GM10266 (cell line): ENCODE results near the gene GALNT14.

Source experiments
- DNase-seq: peaks from one replicate; pipeline ENCODE4 v3.0.0; 2012; ENCODE audit errors: extremely low spot score
- CTCF ChIP-seq: IDR thresholded peaks from 2 replicates; pipeline ENCODE4 v1.5.1; 2012; ENCODE audit warnings: mild to moderate bottlenecking, low read depth; ENCODE audit not compliant: control insufficient read depth, insufficient read depth; ENCODE audit errors: missing control alignments

The GALNT14 gene

GRCh38 chr2:30979822-30980245 is 158.4 kb downstream of the GALNT14 start:
- no peak for TF ChIP-seq CTCF
- DNase-seq = no peak

- no peak for DNase-seq
- no peak for TF ChIP-seq CTCF
Measured at GRCh38 chr2:30978854-30979253, 159.4 kb downstream of the GALNT14 start.

- no peak for TF ChIP-seq CTCF
- no peak for DNase-seq
Measured at GRCh38 chr2:30978044-30978443, 160.2 kb downstream of the GALNT14 start.

GRCh38 chr2:30975156-30975555 is 163.1 kb downstream of the GALNT14 start:
- TF ChIP-seq CTCF = no peak
- DNase-seq = no peak

GRCh38 chr2:30974554-30974953 is 163.7 kb downstream of the GALNT14 start:
- no peak for DNase-seq
- no peak for TF ChIP-seq CTCF

GRCh38 chr2:30974092-30974491 is 164.1 kb downstream of the GALNT14 start:
- no peak for DNase-seq
- TF ChIP-seq CTCF = no peak

- no peak for DNase-seq
- TF ChIP-seq CTCF = no peak
Measured at GRCh38 chr2:30971231-30972025, 166.8 kb downstream of the GALNT14 start.
